Measurements from ENCODE around the gene EIPR1. TPM values are rescaled to one million over a fixed set of nuclear protein-coding genes. Genes with fewer than 3 reads are reported as not detected.
A peak's percentile ranks its signal among the peaks of the same experiment; 100 is the strongest.

Gene EIPR1
- total and polyA plus RNA-seq, 2 of the 13 experiments (the other 11 are each of a cell fraction or from before 2014, with no cell fraction given) = 70.0 to 96.3 TPM

DNA sequence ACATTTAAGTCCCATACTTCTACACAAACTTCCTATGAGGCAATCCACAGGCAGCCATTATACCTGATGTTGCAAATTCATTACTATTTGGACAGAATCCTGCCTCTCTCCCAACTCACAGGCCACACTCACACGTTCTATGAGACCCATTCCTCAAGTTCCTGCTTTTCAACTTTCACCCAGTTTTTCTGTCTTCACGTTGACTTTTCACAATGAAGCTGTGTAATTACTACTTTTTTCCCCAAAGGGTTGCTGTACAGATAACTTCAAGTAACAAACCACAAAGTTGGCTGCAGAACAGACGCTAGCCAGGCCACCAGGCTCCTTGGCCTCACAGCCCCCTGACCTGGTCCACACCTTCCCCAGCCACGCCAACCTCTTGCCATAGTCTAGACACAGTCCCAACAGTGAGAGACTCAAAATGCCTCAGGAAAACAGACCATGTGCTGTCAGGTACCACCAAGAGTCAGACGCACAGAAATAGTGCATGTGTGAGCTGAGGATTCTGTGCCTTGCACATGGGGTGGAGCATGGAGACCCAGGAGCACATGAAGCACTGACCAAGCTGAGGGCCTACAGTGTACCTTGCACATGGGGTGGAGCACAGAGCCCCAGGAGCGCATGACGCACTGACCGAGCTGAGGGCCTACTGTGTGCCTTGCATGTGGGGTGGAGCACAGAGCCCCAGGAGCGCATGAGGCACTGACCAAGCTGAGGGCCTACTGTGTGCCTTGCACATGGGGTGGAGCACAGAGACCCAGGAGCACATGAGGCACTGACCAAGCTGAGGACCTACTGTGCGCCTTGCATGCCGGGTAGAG, 61.0 kb downstream of the EIPR1 start (continued):
- TF ChIP-seq, protein P1, sequence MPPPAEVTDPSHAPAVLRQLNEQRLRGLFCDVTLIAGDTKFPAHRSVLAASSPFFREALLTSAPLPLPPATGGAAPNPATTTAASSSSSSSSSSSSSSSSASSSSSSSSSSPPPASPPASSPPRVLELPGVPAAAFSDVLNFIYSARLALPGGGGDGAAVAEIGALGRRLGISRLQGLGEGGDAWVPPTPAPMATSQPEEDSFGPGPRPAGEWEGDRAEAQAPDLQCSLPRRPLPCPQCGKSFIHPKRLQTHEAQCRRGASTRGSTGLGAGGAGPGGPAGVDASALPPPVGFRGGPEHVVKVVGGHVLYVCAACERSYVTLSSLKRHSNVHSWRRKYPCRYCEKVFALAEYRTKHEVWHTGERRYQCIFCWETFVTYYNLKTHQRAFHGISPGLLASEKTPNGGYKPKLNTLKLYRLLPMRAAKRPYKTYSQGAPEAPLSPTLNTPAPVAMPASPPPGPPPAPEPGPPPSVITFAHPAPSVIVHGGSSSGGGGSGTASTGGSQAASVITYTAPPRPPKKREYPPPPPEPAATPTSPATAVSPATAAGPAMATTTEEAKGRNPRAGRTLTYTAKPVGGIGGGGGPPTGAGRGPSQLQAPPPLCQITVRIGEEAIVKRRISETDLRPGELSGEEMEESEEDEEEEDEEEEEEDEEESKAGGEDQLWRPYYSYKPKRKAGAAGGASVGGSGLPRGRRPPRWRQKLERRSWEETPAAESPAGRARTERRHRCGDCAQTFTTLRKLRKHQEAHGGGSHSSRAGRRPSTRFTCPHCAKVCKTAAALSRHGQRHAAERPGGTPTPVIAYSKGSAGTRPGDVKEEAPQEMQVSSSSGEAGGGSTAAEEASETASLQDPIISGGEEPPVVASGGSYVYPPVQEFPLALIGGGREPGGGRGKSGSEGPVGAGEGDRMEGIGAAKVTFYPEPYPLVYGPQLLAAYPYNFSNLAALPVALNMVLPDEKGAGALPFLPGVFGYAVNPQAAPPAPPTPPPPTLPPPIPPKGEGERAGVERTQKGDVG (CRISPR knock-in tag; IDR thresholded peaks at IDR 0.05; ENCODE audit: borderline replicate concordance) = 0 out of 2 replicates have a peak, but pooled peaks have one; percentile 38
- TF ChIP-seq ZMYM3 (CRISPR knock-in tag; IDR thresholded peaks at IDR 0.05) (0 out of 2 replicates have a peak, but pooled peaks have one; percentile 25), ZSCAN12 (CRISPR knock-in tag; IDR thresholded peaks at IDR 0.05) (no peak), ATF7 (IDR thresholded peaks at IDR 0.05) (no peak), ATF7 (CRISPR knock-in tag; IDR thresholded peaks at IDR 0.05) (0 out of 2 replicates have a peak, but pooled peaks have one; percentile 42), DPF2 (CRISPR knock-in tag; IDR thresholded peaks at IDR 0.05; ENCODE audit: borderline replicate concordance, low read depth) (peak; percentile 56), ZNF44 (CRISPR knock-in tag; IDR thresholded peaks at IDR 0.05) (no peak), RNF2 (conservative IDR thresholded peaks at IDR 0.05; ENCODE audit: low read depth) (no peak), ZZZ3 (CRISPR knock-in tag; IDR thresholded peaks at IDR 0.05; ENCODE audit: borderline replicate concordance) (0 out of 2 replicates have a peak, but pooled peaks have one; percentile 65), ZMYM2 (CRISPR knock-in tag; IDR thresholded peaks at IDR 0.05) (peak; percentile 96), AGO2 (optimal IDR thresholded peaks at IDR 0.05; ENCODE audit: low read depth, low read length) (peak; percentile 40), ZKSCAN1 (IDR thresholded peaks at IDR 0.05; ENCODE audit: low read length) (peak; percentile 99), CBX1 (IDR thresholded peaks at IDR 0.05; ENCODE audit: low read depth) (peak; percentile 28)
- TF ChIP-seq, protein P2, sequence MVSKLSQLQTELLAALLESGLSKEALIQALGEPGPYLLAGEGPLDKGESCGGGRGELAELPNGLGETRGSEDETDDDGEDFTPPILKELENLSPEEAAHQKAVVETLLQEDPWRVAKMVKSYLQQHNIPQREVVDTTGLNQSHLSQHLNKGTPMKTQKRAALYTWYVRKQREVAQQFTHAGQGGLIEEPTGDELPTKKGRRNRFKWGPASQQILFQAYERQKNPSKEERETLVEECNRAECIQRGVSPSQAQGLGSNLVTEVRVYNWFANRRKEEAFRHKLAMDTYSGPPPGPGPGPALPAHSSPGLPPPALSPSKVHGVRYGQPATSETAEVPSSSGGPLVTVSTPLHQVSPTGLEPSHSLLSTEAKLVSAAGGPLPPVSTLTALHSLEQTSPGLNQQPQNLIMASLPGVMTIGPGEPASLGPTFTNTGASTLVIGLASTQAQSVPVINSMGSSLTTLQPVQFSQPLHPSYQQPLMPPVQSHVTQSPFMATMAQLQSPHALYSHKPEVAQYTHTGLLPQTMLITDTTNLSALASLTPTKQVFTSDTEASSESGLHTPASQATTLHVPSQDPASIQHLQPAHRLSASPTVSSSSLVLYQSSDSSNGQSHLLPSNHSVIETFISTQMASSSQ (IDR thresholded peaks at IDR 0.05; ENCODE audit: low read depth) = no peak
- TF ChIP-seq, protein P2 (CRISPR knock-in tag; IDR thresholded peaks at IDR 0.05; ENCODE audit: borderline replicate concordance) = peak; percentile 23; the same call in 1 of the 2 replicates
- TF ChIP-seq, protein P3, sequence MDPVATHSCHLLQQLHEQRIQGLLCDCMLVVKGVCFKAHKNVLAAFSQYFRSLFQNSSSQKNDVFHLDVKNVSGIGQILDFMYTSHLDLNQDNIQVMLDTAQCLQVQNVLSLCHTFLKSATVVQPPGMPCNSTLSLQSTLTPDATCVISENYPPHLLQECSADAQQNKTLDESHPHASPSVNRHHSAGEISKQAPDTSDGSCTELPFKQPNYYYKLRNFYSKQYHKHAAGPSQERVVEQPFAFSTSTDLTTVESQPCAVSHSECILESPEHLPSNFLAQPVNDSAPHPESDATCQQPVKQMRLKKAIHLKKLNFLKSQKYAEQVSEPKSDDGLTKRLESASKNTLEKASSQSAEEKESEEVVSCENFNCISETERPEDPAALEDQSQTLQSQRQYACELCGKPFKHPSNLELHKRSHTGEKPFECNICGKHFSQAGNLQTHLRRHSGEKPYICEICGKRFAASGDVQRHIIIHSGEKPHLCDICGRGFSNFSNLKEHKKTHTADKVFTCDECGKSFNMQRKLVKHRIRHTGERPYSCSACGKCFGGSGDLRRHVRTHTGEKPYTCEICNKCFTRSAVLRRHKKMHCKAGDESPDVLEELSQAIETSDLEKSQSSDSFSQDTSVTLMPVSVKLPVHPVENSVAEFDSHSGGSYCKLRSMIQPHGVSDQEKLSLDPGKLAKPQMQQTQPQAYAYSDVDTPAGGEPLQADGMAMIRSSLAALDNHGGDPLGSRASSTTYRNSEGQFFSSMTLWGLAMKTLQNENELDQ (CRISPR knock-in tag; IDR thresholded peaks at IDR 0.05; ENCODE audit: borderline replicate concordance) = no peak
- TF ChIP-seq, protein P4, sequence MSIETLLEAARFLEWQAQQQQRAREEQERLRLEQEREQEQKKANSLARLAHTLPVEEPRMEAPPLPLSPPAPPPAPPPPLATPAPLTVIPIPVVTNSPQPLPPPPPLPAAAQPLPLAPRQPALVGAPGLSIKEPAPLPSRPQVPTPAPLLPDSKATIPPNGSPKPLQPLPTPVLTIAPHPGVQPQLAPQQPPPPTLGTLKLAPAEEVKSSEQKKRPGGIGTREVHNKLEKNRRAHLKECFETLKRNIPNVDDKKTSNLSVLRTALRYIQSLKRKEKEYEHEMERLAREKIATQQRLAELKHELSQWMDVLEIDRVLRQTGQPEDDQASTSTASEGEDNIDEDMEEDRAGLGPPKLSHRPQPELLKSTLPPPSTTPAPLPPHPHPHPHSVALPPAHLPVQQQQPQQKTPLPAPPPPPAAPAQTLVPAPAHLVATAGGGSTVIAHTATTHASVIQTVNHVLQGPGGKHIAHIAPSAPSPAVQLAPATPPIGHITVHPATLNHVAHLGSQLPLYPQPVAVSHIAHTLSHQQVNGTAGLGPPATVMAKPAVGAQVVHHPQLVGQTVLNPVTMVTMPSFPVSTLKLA (IDR thresholded peaks at IDR 0.05) = peak; percentile 48; the same call in 1 of the 2 replicates

Measured in HepG2 (cell line).